ENCODE measurements around the gene GJB2. TPM values are rescaled to one million over a fixed set of nuclear protein-coding genes. Genes with fewer than 3 reads are reported as not detected.

GJB2 gene
- not detected for total RNA-seq
- long read RNA-seq, result 0 reads

- H3K4me3 ChIP-seq, result peak within 1 kb of the TSS; percentile 75
- intact Hi-C loops (cut with micrococcal nuclease), result no loop called here
- H3K27ac ChIP-seq (replicated peaks), result no peak within 1 kb of the TSS
- no peak for TF ChIP-seq CTCF (IDR thresholded peaks at IDR 0.05; ENCODE audit: borderline replicate concordance)
- H3K27me3 ChIP-seq (ENCODE audit: low read depth), result peaks cover 69% of the 10 kb centered on the region
- DNase-seq, result no peak
- no peaks in the 10 kb centered on the region for H3K9me3 ChIP-seq (replicated peaks)
- no peaks in the 10 kb centered on the region for H3K36me3 ChIP-seq
- H3K4me1 ChIP-seq, result peaks cover 29% of the 10 kb centered on the region
These were observed at the start of gene GJB2 for GRCh38 chr13:20192836-20193161. GJB2 (minus strand) TSS chr13:20192938; CDS start chr13:20189581, 3,357 bp downstream.

GRCh38 chr13:20241593-20241992 lies 48.9 kb upstream of the GJB2 start:
- TF ChIP-seq CTCF (IDR thresholded peaks at IDR 0.05; ENCODE audit: borderline replicate concordance), result no peak
- no peaks in the 10 kb centered on the region for H3K9me3 ChIP-seq (replicated peaks)
- H3K27ac ChIP-seq (replicated peaks), result no peak overlapping the region
- peaks cover 20% of the 10 kb centered on the region for H3K27me3 ChIP-seq (ENCODE audit: low read depth)
- H3K4me3 ChIP-seq, result no peak overlapping the region
- no peaks in the 10 kb centered on the region for H3K36me3 ChIP-seq
- no peak for DNase-seq
- peaks cover 6% of the 10 kb centered on the region for H3K4me1 ChIP-seq
- intact Hi-C loops (cut with micrococcal nuclease), result no loop called here

- Histone ChIP-seq H3K9me3 (replicated peaks) (no peaks in the 10 kb centered on the region), H3K4me3 (no peak overlapping the region), H3K36me3 (no peaks in the 10 kb centered on the region), H3K27ac (replicated peaks) (no peak overlapping the region), H3K4me1 (peaks cover 6% of the 10 kb centered on the region), H3K27me3 (ENCODE audit: low read depth) (peaks cover 35% of the 10 kb centered on the region)
- no peak for TF ChIP-seq CTCF (IDR thresholded peaks at IDR 0.05; ENCODE audit: borderline replicate concordance)
- DNase-seq, result no peak
- intact Hi-C loops (cut with micrococcal nuclease), result no loop called here
These were observed 47.0 kb upstream of the GJB2 start for GRCh38 chr13:20239748-20240147.

- Histone ChIP-seq H3K4me1 (peaks cover 15% of the 10 kb centered on the region), H3K9me3 (replicated peaks) (no peaks in the 10 kb centered on the region), H3K27me3 (ENCODE audit: low read depth) (peaks cover 83% of the 10 kb centered on the region), H3K27ac (replicated peaks) (no peak overlapping the region), H3K4me3 (peak overlapping the region; percentile 58), H3K36me3 (no peaks in the 10 kb centered on the region)
- no peak for DNase-seq
- intact Hi-C loops (cut with micrococcal nuclease), result no loop called here
- no peak for TF ChIP-seq CTCF (IDR thresholded peaks at IDR 0.05; ENCODE audit: borderline replicate concordance)
These were observed 40.0 kb upstream of the GJB2 start for GRCh38 chr13:20232556-20233277.

GRCh38 chr13:20231839-20232555 lies 39.3 kb upstream of the GJB2 start, which contains the start of gene GJB6:
GJB6 (minus strand) TSS chr13:20232319; CDS start chr13:20223480, 8,839 bp downstream.
- Histone ChIP-seq H3K36me3 (no peaks in the 10 kb centered on the region), H3K9me3 (replicated peaks) (no peaks in the 10 kb centered on the region), H3K4me1 (peaks cover 15% of the 10 kb centered on the region), H3K4me3 (peak within 1 kb of the TSS; percentile 58), H3K27me3 (ENCODE audit: low read depth) (peaks cover 87% of the 10 kb centered on the region), H3K27ac (replicated peaks) (no peak within 1 kb of the TSS)
- intact Hi-C loops (cut with micrococcal nuclease), result no loop called here
- no peak for DNase-seq
- TF ChIP-seq CTCF (IDR thresholded peaks at IDR 0.05; ENCODE audit: borderline replicate concordance), result peak; percentile 15
